ENCODE results near the gene ZNF606. TPM values are rescaled to one million over a fixed set of nuclear protein-coding genes. Genes with fewer than 3 reads are reported as not detected.
"Not testable (repeated sequence)": the region's sequence is repeated elsewhere in the genome, so short reads cannot be mapped to it uniquely, and the experiment has no call there.

Gene ZNF606
- total RNA-seq, 1 donor from 2014 or later = 15.0 TPM

DNA sequence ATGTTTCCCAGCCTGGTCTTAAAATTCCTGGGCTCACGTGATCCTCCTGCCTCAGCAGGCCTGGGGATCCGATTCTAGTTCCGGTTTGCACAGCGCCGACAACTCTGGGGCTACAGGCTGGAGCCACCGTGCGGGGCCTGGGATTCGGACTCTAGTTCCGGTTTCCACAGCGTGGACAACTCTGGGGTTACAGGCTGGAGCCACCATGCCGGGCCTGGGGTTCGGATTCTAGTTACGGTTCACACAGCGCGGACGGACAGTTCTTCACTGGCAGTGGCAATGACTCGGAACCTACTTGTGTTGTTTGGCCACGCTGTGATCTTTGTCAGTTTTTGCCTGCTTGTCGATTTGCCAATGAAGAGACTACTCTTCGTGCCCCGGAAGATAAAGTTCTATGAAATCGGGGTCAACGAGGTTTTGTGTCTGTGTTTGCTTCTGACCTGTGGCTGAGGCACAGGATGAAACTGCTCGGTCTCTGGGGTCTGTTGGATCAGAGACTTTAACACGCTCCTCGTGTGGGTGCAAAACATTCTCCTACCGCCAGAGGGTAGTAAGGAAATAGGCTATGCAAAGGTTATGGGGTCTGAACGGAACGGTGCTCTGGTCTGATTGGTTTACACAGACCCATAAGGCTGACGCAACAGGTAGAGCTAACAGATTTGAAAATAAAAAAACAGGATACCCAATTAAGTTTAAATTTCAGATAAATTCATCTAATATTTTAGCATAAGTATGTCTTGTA lies 19.1 kb upstream of the ZNF606 start:
- ATAC-seq (ENCODE audit: poor library complexity) (peak; percentile 96), DNase-seq (no peak)
- intact Hi-C loops (cut with DNase I) = loop anchor here (2.0 kb wide), 1 partner anchor 133 kb away; no protein-coding TSS in a partner anchor

DNA sequence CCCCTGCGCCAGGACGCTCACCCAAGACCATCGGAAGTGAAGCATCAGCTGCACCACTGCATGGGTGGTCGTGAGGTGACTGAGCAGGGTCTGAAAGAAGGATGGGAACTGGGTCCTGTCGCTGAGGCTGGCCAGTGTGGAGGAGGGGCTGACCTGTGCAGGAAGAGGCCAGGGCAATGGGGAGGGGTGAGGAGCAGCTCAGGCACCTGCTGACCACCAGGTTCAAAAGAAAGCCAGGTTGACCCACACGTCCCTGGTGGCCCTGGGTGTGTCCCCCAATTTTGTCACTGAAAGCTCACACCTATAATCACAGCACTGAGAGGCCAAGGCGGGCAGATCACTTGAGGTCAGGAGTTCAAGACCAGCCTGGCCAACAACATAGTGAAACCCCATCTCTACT lies 17.5 kb upstream of the ZNF606 start:
- no peak for ATAC-seq (ENCODE audit: poor library complexity)
- intact Hi-C loops (cut with DNase I) = no loop called here
- no peak for DNase-seq

DNA sequence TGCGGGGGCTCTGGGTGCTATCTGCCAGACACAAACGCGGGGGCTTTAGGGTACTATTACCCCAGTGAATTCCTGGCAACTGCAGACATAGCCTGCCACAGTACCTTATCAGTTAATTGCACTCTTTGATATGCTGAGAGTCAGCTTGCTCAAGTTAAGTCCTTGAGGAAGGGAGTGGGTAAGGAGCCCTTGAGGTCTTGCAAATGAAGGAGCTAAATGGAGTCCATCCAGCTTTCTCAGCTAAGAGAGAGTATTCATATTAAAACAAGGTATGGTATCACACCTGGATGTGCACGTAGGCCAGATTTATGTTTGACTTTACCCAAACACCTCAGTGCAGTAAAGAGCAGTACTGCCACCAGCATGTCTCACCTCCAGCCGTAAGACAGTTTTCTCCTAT lies 11.5 kb upstream of the ZNF606 start:
- no peak for ATAC-seq (ENCODE audit: poor library complexity)
- intact Hi-C loops (cut with DNase I) = no loop called here

DNA sequence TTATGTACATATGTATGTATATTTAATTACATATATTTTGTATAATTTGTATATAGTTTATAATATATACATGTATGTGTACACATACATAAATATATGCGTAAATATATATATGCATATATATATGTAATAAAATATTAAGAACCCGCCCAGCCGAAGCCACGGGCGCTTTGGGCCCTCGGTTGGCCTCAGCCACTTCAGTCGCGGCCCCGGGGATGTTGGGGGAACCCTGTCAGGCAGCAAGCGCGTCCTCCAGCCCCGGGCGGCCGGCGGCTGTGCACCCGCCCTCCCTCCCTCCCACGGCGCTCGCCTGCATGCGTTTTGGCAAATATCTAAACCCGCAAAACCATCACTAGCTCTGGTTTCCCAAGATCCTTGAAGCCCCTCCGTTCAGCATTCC lies 7.9 kb upstream of the ZNF606 start:
- DNase-seq (no peak), ATAC-seq (ENCODE audit: poor library complexity) (no peak)
- intact Hi-C loops (cut with DNase I) = no loop called here

More for the DNA sequence above, 11.5 kb upstream of the ZNF606 start:
- no peak for DNase-seq

DNA sequence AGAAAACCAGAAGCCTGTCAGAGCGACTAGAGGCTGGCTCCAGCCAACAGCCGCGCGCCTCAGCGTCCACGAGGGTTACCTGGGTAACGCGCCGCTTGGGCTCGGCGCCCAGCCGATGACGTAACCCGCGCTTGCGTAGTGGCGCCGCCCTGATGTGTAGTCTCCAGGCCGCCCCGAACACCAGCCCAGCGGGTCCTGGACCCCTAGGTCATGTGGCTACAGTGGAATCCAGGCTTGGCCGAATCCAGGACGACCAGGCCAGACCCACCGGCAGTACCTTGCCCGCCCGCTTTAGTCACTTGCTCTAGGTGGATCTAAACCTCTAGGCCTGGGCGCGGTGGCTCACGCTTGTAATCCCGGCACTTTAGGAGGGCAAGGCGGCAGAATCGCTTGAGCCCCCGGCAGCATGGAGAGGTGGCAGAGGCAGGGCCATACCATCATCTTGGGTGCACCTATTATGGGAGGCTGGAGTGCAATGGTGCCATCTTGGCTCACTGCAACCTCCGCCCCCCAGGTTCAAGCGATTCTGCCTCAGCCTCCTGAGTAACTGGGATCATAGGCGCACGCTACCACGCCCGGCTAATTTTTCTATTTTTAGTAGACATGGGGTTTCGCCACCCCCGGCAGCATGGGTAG lies 7.2 kb upstream of the ZNF606 start:
- DNase-seq (peak; percentile 90), ATAC-seq (ENCODE audit: poor library complexity) (peak; percentile 98)
- intact Hi-C loops (cut with DNase I) = no loop called here

DNA sequence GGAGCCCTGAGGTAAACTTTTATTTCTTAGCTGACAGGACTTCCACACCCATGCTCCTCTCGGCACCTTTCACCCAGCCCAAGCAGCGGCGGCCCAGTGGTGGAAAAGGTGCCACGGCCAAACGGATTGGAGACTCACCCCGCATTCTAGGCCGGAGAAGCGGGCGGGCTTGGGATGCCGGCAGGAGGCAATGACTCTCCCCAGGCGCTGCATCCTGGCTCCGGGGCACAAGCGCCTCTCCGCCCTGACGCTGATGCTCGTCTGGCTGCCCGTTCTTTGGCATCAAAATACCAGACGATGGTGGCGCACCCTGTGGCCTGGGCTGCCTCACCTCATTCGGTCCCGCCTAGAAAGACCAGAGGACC lies 6.7 kb upstream of the ZNF606 start:
- ATAC-seq (ENCODE audit: poor library complexity) (no peak), DNase-seq (no peak)
- intact Hi-C loops (cut with DNase I) = no loop called here

DNA sequence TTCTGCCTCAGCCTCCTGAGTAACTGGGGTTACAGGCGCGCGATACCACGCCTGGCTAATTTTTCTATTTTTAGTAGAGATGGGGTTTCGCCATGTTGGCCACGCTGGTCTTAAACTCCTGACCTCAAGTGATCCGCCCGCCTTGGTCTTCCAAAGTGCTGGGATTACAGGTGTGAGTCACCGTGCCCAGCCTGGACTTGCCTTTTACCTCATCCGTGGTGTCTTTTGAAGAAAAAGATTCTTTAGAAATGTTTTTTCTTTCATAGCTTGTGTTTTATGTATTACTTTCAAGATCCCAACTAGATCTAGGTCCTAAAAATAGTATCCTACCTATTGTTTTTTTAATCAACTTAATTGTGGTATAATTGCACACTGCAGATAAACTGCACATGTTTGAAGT lies 6.3 kb upstream of the ZNF606 start:
- DNase-seq; intact Hi-C loops (cut with DNase I); ATAC-seq (ENCODE audit: poor library complexity): not testable (repeated sequence)

DNA sequence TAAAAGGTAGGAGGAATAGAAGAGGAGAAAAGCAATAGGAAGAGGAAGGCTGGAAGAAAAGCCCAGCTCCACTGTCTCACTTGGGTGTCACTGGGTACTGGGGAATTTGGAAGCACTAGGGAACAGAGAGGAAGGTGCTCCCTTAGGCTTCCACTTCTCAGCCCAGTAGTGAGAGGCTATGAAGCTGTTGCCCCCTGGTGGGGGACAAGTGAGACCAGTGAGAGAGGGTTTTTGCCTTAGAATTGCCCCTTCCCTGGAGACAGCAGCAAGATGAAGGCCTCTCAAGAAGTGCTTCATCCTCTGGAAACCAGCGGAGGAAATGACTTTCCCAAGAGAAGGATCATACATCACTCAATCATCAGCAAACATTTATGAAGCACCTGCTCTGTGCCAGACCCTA lies 4.7 kb upstream of the ZNF606 start:
- intact Hi-C loops (cut with DNase I) = no loop called here
- DNase-seq = no peak
- no peak for ATAC-seq (ENCODE audit: poor library complexity)

DNA sequence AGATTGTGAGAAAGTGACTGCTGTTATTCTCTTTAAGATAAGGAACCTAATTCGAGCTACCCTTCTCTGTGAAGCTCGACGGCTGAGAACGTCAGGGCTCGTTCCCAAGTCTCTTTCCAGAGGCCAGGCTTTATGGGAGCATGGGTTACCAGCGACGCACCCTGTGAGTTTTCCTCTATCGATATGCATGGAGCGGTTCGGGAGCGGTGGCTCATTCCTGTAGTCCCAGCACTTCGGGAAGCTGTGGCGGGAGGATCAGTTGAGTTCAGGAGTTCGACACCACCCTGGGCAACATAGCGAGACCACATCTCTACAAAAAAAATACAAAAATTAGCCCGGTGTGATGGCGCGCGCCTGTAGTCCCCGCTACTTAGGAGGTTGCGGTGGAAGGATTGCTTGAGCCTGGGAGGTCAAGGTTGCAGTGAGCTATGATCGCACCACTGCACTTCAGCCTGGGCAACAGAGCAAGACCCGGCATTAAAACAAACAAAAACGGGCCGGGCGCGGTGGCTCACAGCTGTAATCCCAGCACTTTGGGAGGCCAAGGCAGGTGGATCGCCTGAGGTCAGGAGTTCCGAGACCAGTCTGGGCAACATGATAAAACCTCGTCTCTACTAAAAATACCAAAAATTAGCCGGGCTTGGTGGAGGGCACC lies 681 bp upstream of the ZNF606 start:
- DNase-seq = no peak
- ATAC-seq (ENCODE audit: poor library complexity) = peak; percentile 10
- intact Hi-C loops (cut with DNase I) = no loop called here

DNA sequence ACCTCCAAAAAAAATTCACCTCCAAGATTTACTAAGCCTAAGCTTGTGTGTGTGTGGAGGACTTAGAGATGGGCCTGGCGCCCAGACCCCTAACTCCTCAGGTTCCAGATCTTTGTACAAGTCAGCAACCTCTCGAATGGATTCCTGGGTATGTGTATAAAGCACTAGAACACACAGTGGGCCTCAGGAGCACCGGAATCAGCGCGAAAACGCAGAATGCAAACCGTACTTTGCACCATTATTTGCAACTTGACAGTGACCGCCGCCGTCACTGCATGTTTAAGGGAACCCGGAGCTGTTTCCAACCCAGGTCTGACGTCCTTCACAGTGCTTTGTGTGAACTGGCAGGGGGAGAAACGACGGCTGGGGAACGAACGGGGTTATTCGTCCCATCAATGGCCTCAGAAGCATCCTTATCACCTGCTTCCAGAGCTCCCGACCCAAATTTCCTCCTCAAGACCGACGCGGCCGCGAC lies 688 bp downstream of the ZNF606 start:
- no peak for DNase-seq
- ATAC-seq (ENCODE audit: poor library complexity) = peak; percentile 8
- intact Hi-C loops (cut with DNase I) = no loop called here

DNA sequence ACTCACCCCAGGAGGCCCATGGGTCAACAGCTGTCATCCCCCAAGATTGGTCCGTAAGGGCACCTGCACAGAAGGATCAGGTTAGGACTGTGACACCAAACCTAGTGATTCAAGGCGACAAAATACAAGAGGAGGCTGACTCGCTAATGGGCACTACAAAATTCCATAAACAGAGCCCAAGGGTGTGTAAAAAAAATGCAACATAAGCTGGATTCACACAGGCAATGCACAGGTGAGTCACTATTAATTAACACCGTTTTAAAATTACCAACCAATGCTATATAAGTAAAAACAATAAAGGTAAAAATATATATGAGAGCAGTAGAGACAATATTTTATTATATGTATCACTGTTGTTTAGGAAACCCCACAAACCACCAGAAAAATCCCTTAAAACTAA lies 1.9 kb downstream of the ZNF606 start:
- no peak for ATAC-seq (ENCODE audit: poor library complexity)
- intact Hi-C loops (cut with DNase I) = no loop called here

DNA sequence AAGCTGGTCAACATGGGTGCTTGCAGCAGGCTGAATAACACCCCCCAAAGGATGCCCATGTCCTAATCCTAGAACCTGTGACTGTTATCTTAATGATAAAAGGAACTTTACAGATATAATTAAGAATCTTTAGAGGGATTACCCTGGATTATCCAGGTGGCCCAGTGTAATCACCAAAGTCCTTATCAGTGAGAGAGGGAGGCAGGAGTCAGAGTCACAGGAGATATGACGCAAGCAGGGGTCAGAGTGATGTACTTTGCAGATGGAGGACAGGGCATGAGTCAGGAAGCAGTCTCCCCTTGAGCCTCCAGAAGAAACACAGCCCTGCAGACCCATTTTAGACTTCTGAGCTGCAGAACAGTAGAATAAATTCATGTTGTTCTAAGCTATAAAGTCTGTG lies 9.8 kb downstream of the ZNF606 start:
- intact Hi-C loops (cut with DNase I) = no loop called here
- ATAC-seq (ENCODE audit: poor library complexity) (no peak), DNase-seq (no peak)

More for the DNA sequence above, 1.9 kb downstream of the ZNF606 start:
- DNase-seq = no peak

DNA sequence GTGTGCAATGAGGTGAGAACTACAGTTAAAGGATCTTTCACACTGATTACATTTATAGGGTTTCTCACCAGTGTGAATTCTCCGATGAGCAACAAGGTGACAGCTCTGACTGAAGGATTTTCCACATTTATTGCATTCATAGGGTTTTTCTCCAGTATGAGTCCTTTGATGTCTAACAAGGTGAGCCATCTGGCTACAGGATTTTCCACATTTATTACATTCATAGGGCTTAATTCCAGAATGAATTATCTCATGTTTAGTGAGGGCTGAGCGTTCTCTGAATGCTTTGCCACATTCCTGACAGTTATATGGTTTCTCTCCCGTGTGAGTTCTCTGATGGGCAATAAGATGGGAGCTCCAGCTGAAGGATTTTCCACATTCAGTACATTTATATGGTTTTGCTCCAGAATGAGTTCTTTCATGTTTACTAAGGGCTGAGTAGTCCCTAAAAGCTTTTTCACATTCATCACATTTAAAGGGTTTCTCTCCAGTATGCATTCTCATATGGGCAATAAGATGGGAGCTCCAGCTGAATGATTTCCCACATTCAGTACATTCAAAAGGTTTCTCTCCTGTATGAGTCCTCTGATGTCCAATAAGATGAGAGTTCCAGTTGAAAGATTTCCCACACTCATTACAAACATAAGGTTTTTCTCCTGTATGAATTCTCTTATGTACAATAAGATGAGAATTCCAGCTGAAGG lies 23.9 kb downstream of the ZNF606 start:
- DNase-seq = no peak
- no peak for ATAC-seq (ENCODE audit: poor library complexity)
- intact Hi-C loops (cut with DNase I) = loop anchor here (10.0 kb wide), 1 partner anchor 156 kb away; no protein-coding TSS in a partner anchor

DNA sequence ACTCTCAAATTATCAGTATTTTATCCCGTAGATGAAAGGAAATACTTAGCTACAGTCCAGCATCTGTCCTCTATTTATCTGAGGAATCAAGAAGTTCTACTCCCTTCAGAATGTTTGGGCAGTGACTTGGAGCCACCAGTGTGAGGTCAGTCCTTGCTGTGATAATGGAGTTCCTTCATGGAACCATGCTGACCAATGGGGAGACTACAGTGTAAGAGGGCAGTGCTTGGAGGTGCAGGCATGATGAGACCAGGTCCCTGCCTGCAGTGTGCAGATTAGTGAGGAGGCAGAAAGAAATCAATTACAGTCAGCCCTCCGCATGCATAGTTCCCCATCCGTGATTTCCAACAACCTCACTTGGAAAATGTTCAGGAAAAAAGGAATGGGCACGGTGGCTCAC lies 28.2 kb downstream of the ZNF606 start, which contains the start of gene C19orf18:
TSS of gene C19orf18 (minus strand) at position 101 of the 400 bp plus-strand sequence. CDS start 102 bp downstream, outside the sequence.
- intact Hi-C loops (cut with DNase I) = loop anchor here (10.0 kb wide), 1 partner anchor 160 kb away; no protein-coding TSS in a partner anchor
- DNase-seq (no peak), ATAC-seq (ENCODE audit: poor library complexity) (no peak)

DNA sequence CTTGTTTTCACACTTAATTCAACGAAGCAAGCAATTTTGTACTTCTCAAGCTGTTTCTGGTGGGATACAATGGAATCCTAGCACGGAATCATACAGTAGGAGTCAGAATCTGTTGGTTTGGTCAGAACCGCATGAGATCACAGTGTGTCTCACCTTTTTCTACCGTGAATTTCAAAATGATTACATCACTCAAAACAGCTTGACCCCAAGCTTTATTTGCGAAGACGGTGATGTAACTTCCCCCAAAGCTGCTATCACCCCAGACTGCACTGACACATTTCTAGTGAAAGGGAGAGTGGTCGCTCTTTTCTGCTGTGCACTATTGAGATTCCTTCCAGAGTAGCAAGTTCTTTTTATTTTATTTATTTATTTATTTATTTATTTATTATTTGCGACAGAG lies 37.9 kb downstream of the ZNF606 start:
- no peak for DNase-seq
- intact Hi-C loops (cut with DNase I) = no loop called here
- ATAC-seq (ENCODE audit: poor library complexity) = no peak

DNA sequence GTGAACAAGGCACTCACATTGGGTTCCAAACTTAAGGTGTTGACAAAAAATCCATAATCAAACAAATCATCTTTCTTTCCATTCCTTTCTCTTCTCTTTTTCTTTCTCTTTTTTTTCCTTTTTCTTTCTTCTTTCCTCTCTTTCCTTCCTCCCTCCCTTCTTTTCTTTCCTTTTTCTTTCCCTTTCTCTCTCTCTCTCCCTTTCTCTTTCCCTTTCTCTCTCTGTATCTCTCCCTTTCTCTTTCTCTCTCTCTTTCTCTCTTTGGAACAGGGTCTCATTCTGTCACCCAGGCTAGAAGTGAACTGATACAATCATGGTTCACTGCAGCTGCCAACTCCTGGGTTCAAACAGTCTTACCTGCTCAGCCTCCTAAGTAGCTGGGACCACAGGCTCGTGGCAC lies 40.8 kb downstream of the ZNF606 start:
- intact Hi-C loops (cut with DNase I) = no loop called here
- DNase-seq (no peak), ATAC-seq (ENCODE audit: poor library complexity) (no peak)

DNA sequence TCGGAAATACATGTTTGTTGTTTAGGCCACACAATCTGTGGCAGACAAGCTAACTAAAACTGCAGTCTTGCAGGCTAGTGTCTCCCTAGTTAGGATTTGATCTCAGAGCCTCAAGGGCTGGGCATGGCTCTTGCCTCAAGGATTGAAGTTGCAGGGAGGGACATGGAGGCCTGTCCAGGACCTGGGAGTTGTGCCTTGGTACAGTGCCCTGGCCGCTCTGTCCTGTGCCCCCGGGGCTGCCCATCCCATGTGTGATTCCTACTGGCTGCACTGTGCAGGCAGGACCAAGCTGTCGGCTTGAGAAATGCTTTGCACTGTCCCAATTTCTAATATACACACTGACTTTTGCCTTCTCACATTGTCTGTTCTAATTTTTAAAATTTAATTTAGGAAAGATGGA lies 47.6 kb downstream of the ZNF606 start:
- ATAC-seq (ENCODE audit: poor library complexity) = no peak
- intact Hi-C loops (cut with DNase I) = no loop called here
- no peak for DNase-seq

DNA sequence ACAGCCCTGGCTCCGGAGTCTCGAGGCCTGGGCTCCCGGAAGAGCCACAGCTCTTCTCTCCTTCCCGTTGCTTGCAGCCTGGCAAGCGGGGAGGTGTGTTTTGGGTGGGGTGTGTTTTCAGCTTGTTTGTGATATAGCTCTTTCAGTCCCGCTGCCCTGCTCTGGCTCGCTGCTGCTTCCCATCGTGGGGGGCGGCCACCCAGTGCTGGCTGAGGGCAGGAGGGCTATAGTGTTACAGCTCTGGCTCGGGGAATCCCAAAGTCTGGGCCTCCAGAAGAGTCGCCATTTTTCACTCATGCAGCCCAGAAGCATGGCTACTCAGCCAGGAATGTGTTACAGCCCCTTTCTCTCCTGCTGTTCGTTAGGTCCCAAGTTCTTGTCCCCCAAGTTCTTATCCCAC lies 52.9 kb downstream of the ZNF606 start:
- intact Hi-C loops (cut with DNase I) = no loop called here
- ATAC-seq (ENCODE audit: poor library complexity) = no peak
- no peak for DNase-seq

DNA sequence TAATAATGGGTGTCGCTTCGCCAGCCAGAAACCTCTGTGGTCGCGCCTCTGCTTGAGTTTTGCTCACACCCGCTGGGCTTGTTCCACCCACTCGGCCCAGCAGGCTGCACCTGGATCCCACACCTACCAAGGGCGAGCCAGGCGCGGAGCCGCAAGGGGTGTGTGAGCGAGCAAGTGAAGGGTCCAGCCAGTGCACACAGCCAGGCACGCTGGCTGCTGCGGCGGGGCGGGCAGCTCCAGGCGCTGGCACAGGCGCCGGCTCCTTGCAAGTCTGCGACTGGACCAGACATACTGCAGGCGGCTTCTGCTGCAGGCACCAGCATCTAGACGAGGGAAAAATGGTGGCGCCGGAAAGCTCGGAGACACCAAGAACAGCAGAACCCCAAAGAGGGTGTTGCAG lies 53.3 kb downstream of the ZNF606 start:
- no peak for DNase-seq
- intact Hi-C loops (cut with DNase I) = no loop called here
- ATAC-seq (ENCODE audit: poor library complexity) = no peak
